ENCODE data around the gene KIAA1614.
"Not testable (repeated sequence)": the region's sequence is repeated elsewhere in the genome, so short reads cannot be mapped to it uniquely, and the experiment has no call there.

KIAA1614 gene

DNA sequence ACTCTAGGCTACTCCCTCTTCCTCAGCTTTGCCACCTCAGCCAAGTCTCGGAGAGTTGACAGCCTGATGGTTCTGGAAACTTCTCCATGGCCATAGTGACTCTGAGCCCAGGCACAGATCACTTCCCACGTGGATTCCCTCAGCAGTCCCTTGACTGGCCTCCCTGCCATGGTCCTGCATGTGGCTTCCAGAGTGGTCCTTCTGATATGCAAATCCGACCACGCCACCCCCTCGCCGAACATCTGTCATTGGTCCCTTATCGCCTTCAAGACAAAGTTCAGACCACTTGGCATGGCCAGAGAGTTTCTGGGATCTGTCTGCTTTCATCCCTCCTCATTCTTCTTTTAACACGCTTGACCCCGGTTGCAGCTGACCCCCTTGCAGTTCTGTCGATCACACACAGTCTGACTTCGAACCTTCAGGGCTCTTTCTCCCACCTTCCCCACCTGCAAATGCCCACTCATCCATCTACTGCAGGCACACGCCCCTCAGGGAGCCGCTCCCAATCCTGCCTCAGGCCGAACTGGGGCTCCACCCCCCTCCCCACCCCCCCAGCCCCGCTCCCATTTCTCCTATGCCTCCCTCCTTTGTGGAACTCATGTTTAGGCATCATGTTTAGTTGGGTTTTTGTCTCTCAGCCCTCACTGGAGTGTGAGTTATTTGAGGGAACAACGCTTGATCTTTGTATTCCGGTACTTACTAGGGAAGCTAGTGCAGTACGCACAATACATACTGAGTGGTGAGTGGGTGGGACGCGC lies 29.0 kb downstream of the KIAA1614 start:
- DNase-seq (ENCODE audit: low read depth), result no peak

DNA sequence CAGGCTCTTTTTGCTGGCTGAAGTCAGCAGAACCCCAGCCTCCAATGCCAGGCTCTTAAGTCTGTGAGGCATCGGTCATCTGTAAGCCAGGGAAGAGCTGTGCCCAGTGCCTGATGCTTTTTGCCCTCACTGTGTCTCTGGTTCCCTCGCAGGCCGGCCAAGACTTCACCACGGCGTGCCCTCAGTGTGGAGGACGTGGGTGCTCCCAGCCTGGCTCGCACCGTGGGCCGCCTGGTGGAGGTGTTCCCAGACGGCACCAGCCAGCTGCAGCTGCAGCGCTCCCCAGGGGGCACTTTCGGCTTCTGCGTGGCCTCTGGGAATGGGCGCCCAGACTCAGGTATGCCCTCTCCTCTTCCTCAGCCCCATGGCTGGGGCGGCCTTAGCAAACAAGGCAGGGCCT lies 32.5 kb downstream of the KIAA1614 start:
- no peak for DNase-seq (ENCODE audit: low read depth)

DNA sequence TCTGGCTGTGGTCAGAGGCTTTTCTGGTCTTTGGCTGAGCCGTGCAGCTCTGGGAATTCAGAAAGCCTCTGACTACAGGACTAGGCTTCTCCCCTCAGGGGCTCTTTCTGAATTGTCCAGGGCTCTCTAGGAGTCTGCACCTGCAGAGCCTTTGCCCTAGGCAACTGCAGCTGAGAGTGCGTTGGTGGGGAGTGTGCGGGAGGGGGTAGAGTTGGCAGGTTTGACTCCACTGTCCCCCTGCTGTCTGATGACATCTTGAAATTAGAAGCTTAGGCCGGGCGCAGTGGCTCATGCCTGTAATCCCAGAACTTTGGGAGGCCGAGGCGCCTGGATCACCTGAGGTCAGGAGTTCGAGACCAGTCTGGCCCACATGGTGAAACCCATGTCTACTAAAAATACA lies 32.9 kb downstream of the KIAA1614 start:
- DNase-seq (ENCODE audit: low read depth), result no peak

DNA sequence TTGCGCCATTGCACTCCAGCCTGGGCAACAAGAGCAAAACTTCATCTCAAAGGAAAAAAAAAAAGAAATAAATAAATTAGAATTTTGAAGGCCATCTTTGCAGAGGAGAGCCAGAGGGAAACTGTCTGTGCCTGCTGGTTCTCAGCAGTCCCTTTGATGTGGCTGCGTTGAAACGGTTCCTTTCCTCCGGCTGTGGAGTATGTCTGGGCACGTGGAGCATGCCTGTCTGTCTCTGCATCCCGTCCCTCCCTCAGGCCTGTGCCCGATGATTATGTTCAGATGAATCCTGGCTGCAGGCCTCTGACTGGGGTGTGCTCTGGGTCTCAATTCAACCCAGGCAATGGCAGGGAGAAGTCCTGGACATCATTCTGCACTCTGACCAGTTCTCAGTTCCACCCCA lies 33.4 kb downstream of the KIAA1614 start:
- no peak for DNase-seq (ENCODE audit: low read depth)

DNA sequence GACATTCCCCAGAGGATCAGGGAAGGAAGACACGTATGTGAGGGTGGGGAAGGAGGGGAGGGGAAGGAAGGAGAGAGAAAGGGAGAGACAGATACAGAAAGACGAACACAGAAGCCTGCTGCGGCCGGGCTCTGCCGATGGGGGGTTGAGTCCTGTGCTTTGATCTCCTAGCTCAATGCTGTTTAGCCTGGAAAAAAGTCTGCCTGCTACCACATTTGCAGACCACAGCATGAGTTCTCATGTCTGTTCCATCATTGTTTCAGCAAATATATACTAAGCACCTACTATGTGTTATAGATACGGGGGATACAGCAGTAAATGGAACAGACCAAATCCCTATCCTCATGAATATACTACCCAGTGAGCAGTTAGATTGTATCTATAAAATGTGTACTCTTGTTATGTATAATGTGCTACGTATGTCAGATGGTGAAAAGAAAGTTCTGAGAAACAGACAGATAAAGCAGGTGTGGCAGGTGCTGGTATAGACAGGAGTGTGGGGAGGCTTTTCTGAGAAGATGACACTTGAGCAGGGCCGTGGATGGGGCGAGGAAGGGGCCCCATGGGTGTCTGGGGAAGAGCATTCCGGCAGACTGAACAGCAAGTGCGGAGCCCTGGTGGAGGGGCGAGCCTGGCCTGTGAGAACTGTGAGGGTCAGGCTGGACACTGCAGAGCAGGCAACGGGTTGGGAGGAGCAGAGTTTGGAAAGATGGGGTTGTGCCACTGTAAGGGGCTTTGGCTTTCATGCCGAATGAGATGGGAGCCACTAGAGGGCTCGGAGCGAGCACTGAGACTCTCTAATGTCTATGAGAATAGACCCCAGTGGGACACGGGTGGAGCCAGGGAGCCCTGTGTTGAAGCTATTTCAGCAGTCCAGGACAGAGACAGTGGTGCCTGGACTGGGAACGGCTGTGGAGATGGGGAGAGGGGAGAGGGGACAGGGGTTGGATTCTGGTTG lies 34.1 kb downstream of the KIAA1614 start:
- no peak for DNase-seq (ENCODE audit: low read depth)

DNA sequence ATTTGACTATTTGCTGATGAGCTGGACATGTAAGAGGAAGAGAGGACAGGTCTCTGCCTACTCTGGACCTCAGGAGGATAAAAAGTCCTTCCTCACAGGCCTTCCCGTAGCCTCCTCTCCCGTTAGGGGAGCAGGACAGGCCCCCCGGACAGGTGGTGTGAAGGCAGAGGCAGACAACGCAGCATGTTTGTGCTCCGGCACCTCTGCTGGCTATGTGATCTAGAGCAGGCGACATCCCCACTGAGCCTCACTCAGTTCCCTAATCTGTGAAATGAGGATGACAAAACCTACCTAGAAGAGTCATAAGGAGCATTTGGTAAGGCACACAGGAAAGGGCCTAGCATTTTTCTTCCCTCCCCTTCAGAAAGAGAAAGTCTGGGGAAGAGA lies 34.8 kb downstream of the KIAA1614 start:
- DNase-seq (ENCODE audit: low read depth), result no peak

DNA sequence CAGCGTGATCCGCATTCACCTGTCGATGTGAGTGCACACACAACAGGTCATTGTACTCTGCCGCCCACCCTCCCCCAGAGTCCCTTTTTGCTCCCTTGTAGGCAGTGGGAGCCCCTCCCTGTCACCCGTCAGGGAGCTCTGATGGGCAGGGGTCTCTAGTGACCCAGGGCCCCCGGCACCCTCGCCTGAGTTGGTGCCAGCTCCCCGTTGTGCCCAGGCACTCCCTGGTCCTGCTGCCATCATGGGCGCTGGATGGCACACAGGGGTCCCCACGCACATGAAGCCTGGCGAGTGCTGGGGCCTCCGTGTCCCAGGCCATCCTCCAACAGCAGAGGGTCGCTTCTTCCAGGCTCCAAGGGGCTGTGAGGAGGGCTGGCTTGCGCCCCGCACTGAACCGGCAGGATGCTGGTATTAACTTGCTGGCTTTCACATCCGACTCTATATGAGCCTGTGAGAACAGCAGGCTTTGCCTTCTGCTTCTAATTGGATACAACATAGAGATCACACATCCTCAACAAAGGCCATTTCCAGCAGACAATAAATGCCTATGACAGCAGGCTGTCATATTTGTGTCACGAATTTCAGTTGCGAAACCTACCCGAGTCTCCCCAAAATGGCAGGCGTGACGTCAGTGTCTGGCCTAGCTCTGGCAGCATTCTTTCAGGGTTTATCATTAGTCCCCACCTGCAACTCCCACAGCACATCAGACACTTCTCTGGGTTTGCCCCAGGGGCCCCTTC lies 35.4 kb downstream of the KIAA1614 start:
- DNase-seq (ENCODE audit: low read depth), result no peak

DNA sequence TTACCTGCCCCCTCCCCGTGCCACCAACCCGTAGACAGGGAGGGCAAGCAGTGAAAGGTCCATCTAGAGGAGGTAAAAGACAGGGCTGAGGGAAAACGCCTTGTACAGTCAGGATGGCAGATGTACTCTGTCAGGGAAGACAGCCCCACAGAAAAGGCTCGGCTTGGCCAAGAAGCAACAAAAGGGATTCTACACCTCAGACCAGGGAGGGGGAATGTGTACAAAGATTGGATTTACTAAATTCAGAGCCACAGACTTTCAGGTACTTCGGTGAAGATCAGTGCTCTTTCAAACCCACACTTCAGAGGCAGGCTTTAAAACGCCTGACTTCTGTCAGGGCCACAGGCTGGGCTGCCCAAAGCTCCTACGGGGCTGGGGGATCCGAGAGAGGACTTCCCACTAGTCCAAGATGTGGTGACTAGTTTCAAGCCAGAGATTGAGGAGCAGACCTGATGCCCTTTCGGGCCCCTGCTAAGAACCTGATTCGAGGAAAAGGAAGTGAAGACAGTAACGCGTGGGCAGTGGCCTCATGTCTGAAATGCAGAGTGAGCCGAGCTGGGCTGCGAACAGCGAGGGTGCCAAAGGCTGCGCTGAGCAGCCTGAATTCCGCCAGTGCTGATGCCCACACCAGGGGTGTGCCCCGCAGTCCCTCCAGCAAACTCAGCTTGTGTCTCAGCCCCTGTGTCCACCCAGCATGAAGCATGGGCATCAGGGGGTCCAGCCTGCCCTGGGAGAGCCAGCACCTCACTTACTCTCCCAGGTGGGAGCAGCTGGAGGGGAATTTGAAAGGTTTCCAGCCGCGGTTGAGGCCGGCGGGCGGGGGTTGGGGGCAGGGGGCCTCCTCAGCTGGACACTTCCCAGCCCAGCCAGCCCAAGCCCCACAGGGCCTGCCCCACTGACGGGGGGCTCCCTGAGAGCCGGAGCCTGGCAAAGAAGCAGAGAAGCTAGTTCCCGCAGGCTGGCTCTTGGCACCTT lies 36.2 kb downstream of the KIAA1614 start:
- no peak for DNase-seq (ENCODE audit: low read depth)

DNA sequence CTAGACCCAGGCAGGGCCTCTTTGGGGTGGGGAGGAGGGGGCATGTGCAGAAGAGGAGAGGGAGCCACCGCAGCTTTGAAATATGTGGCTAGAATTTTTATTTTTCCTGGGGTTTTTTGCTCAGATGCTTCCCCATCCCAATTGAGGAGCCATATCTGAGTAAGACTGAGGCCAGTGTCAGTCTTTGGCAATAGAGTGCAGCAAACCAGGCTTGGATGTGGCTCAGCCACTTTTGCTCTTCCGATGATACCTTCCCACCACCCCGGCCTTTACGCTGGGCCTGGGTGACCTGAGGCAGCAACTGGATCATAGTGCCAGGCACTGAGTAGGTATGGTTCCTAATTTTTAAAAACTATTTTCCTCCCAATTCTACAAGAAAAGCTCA lies 36.9 kb downstream of the KIAA1614 start:
- DNase-seq (ENCODE audit: low read depth), result no peak

DNA sequence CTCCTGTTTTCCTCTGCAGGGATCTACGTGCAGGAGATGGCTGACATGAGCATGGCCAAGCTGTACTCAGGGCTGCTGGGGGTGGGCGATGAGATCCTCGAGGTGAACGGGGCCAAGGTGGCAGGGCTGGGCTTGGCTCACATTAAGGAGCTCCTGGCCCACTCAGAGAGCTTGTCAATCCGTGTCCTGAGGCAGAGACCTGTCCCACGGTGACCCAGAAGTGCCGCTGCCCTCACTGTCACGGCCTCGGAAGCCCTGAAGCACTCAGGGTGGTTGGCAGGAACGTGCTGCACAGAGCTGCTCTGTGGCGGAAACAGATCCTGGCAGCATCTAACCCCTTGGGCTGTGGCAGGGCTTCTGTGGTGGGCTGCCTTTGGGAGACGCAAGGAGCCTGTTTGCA lies 37.6 kb downstream of the KIAA1614 start:
- DNase-seq (ENCODE audit: low read depth), result no peak

DNA sequence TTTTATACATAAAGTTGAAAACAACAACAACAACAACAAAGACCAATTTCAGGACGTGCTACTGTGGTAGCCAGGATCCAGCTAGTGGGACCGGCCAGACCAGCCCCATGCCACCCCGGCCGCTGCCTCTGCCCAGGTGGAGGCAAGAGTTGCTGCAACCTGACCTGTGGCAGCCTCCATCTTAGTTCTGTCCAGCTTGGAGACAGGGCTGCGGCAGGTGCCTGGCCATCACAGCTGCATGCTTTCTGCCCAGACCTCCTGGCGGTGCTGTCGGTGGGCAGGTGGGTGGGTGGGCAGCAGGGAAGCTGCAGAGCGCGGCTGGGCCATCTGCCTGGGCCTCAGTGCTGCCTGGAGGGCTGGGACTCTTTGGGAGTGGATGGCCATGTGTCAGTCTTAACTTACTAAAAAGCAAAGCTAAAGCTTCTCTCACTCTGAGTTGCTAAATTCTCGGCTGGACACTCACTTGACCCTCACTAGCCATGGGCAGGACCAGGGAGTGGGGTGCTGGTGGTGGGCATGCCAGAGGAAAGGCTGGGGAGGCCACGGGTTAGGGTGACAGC lies 38.6 kb downstream of the KIAA1614 start:
- no peak for DNase-seq (ENCODE audit: low read depth)

DNA sequence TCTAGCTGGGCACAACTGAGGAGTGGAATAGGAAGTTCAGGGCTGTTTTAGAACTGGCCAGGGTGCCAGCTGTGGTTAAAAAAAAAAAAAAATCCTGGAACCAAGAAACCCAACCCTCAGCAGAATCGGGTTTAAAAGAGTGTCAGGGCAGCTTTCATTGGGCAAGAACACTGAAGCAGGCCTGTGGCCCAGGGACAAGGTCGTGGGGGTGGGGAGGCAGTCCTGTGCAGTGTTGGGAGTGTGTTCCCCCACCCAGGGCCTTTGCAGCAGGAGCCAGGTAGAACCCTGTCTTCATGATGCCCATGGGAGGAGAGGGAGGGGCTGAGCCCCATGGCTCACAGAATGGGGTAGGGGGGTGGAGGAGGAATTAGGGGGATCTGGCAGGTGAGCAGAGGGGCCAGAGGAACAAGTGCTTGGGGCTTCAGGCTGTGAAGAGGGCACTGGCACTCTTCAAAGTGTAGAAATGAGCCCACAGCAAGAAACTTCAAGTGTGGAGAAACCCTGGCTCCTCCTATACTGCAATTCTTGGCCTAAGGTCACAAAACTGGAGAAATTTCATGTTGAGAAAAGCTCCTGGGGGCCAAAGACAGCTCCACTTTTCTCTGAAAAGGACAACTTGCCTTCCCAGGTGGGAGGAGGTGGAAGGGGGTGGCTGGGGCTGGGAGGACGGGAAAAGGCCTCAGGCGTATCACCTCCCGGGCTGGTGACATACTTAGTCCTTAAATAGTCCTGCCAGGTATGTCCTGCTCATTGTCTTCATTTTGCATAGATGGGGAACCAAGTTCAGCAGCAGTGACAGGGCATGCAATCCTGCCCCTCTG lies 39.3 kb downstream of the KIAA1614 start:
- no peak for DNase-seq (ENCODE audit: low read depth)

DNA sequence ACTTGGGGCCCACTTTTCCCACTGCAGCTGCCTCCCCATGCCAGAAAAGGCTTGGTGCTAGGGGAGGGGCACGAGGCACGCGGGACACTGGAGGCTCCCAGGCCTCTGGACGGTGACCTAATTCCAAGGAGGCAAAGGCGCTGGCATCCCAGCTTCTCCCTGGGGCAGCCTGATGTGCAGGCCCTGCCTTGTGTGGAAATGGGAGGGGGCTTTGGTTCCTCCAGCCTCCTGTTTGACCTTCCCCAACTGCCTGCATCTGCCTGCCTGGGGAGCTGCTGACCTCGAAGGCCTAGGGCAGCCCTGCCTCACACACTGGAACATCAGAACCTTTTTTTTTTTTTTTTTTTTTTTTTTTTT lies 39.9 kb downstream of the KIAA1614 start:
- no peak for DNase-seq (ENCODE audit: low read depth)

DNA sequence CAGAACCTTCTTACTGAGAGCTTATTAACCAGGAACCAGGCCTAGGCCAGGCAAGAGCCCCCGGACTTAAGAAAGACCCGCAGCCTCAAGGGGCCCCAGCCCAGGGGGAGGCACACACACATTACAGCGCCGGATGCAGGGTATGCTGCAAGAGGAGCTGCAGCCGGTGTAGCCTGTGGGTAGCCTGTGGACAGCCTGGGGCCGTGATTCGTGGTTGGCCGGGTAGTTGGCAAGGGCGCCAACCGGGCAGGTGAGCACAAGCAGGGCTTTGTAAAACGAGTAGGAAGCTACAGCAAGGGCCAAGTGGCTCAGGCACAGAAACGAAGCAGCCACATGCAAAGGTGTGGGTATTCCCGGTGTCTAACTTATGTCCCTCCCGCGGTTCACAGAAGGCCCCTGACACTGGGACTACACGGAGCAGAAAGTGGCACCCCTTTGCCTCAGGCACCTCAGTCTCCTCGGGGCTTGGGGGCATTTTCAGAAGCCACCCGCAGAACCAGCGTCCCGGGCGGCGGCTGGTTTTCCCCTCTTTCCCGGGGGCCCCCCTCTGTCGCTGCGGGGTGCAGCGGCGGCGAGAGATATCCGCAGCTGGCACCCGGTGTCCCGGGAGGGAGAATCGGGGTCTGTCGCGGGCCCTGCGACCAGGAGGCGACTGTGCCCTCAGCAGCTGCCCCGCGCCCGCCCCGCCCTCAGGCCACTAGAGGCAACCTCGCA lies 40.8 kb downstream of the KIAA1614 start:
- no peak for DNase-seq (ENCODE audit: low read depth)

DNA sequence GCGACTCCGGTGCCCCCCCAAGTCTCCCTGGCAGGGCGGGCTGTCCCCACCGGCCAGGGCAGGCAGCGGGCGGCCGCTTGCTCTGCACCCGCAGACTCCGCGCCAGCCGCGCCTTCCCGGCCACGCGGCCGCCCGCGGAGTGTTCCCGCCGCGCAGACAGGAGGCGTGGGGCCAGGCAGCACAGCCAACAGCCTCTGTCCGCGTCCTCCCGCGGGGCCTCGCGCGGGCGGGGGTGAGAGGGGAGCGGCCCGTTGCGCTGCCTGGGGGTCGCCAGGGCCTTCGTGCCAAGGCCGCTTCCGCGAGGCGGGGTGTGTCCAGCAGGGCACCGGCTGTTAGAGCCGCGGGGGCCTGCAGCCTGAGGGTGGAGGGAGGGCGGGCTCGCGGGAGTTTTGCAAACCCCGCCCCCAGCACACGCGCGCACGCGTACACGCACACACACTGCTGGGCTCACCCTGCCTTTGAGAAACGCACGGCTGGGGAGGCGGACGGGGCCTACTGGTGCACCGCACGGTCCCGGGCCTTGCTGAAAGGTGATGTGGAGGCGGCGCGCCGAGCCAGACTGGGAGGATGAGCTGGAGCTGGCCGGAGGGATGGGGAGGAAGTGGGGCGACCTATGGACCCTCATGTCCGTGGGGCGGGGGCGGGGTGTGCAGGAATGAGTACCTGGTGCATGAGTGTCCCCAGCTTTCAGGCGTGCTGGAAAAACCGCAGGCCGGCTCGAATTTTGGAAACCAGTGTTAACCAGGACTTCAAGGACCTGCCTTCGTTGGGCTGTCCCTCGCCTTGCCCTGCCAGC lies 41.5 kb downstream of the KIAA1614 start:
- peak; percentile 35 for DNase-seq (ENCODE audit: low read depth)

DNA sequence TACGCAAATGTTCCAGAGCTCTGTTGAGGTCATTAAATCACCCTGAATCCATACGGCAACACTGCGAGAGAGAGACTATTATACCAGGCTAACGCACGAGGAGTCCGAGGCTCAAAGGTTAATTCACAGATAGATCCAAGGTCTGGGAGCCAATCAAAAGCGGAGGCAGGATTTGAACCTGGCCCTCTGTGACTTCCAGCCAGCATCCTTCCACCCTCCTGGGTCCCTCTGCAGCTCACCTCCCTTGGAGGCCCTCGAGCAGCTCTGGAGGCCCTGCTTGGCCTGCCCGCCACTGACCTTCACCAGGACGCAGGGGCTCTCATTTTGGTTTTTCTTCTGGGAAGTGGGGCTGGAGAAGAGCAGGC lies 42.1 kb downstream of the KIAA1614 start:
- DNase-seq (ENCODE audit: low read depth), result no peak

DNA sequence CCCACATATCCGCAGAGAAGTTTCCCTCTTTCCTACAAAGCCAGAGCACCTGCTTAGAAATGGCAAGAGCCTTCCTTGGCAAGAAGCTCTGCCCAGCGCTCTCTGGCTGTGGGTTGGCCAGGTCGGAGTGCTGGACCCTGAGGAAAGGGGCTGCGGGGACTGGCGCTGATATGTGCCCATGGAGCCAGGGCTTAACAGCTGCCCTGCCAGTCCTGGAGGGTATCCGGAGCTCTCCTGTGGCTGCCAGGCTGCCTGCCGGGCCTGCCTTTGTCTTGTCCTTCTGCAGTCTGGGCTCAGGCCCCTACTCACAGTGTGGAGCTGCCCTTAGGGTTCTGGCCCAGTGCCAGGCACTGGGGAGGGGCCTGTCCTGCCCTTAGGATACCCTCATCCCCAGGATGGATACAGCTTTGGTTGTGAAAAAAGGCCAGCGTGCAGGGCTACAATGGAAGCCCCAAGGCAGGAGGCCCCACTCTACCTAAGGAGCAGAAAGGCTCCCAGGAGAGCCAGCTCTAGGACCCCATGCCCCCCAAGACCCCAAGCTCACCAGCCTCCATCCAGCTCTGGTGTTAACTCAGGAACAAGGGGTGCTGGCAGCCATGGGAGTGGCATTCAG lies 43.4 kb downstream of the KIAA1614 start:
- no peak for DNase-seq (ENCODE audit: low read depth)

DNA sequence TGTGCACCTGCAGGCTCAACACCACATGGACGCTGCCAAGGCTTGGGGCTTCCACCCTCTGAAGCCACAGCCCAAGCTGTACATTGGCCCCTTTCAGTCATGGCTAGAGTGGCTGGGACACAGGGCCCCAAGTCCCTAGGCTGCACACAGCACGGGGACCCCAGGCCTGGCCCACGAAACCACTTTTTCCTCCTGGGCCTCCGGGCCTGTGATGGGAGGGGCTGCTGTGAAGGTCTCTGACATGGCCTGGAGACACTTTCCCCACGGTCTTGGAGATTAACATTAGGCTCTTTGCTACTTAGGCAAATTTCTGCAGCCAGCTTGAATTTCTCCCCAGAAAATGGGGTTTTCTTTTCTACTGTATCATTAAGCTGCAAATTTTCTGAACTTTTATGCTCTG lies 46.9 kb downstream of the KIAA1614 start:
- not testable (repeated sequence) for DNase-seq (ENCODE audit: low read depth)
